ENCODE measurements around the gene GIMAP5.

The GIMAP5 gene

GRCh38 chr7:150733482-150734095 lies 3.6 kb upstream of the GIMAP5 start:
- H3K4me3 ChIP-seq (ENCODE audit: low read depth, low read length), result no peak overlapping the region
- no peak for DNase-seq (ENCODE audit: low read depth)

- H3K4me3 ChIP-seq (ENCODE audit: low read depth, low read length), result no peak overlapping the region
- DNase-seq (ENCODE audit: low read depth), result no peak
Measured at GRCh38 chr7:150734254-150734653, 3.0 kb upstream of the GIMAP5 start.

GRCh38 chr7:150735596-150736358 lies 1.4 kb upstream of the GIMAP5 start:
- no peak for DNase-seq (ENCODE audit: low read depth)
- H3K4me3 ChIP-seq (ENCODE audit: low read depth, low read length), result no peak overlapping the region

- no peak for DNase-seq (ENCODE audit: low read depth)
Measured at GRCh38 chr7:150736864-150737263, 354 bp upstream of the GIMAP5 start.

GRCh38 chr7:150738092-150738491 lies 874 bp downstream of the GIMAP5 start:
- DNase-seq (ENCODE audit: low read depth), result no peak
- H3K4me3 ChIP-seq (ENCODE audit: low read depth, low read length), result no peak overlapping the region

More at GRCh38 chr7:150736864-150737263, 354 bp upstream of the GIMAP5 start:
- H3K4me3 ChIP-seq (ENCODE audit: low read depth, low read length), result no peak overlapping the region

GRCh38 chr7:150738591-150739001 lies 1.4 kb downstream of the GIMAP5 start:
- H3K4me3 ChIP-seq (ENCODE audit: low read depth, low read length), result no peak overlapping the region
- no peak for DNase-seq (ENCODE audit: low read depth)

- H3K4me3 ChIP-seq (ENCODE audit: low read depth, low read length), result no peak overlapping the region
- no peak for DNase-seq (ENCODE audit: low read depth)
Measured at GRCh38 chr7:150739033-150739432, 1.8 kb downstream of the GIMAP5 start.

- no peak overlapping the region for H3K4me3 ChIP-seq (ENCODE audit: low read depth, low read length)
- no peak for DNase-seq (ENCODE audit: low read depth)
Measured at GRCh38 chr7:150740053-150740452, 2.8 kb downstream of the GIMAP5 start.

GRCh38 chr7:150742286-150742968 lies 5.2 kb downstream of the GIMAP5 start:
- no peak for DNase-seq (ENCODE audit: low read depth)
- no peak overlapping the region for H3K4me3 ChIP-seq (ENCODE audit: low read depth, low read length)

GRCh38 chr7:150744041-150744656 lies 6.9 kb downstream of the GIMAP5 start:
- no peak overlapping the region for H3K4me3 ChIP-seq (ENCODE audit: low read depth, low read length)

GRCh38 chr7:150745086-150745485 lies 7.9 kb downstream of the GIMAP5 start:
- no peak for DNase-seq (ENCODE audit: low read depth)
- no peak overlapping the region for H3K4me3 ChIP-seq (ENCODE audit: low read depth, low read length)

More at GRCh38 chr7:150744041-150744656, 6.9 kb downstream of the GIMAP5 start:
- DNase-seq (ENCODE audit: low read depth), result no peak

- no peak for DNase-seq (ENCODE audit: low read depth)
- no peak overlapping the region for H3K4me3 ChIP-seq (ENCODE audit: low read depth, low read length)
Measured at GRCh38 chr7:150745876-150746275, 8.7 kb downstream of the GIMAP5 start.

GRCh38 chr7:150746921-150747320 lies 9.7 kb downstream of the GIMAP5 start:
- no peak for DNase-seq (ENCODE audit: low read depth)
- no peak overlapping the region for H3K4me3 ChIP-seq (ENCODE audit: low read depth, low read length)

GRCh38 chr7:150748376-150748775 lies 11.2 kb downstream of the GIMAP5 start:
- DNase-seq (ENCODE audit: low read depth), result no peak
- H3K4me3 ChIP-seq (ENCODE audit: low read depth, low read length), result no peak overlapping the region

- no peak for DNase-seq (ENCODE audit: low read depth)
- H3K4me3 ChIP-seq (ENCODE audit: low read depth, low read length), result no peak overlapping the region
Measured at GRCh38 chr7:150751702-150752101, 14.5 kb downstream of the GIMAP5 start.

GRCh38 chr7:150753239-150753638 lies 16.0 kb downstream of the GIMAP5 start:
- no peak for DNase-seq (ENCODE audit: low read depth)
- no peak overlapping the region for H3K4me3 ChIP-seq (ENCODE audit: low read depth, low read length)

- peak; percentile 32 for DNase-seq (ENCODE audit: low read depth)
- no peak overlapping the region for H3K4me3 ChIP-seq (ENCODE audit: low read depth, low read length)
Measured at GRCh38 chr7:150753826-150754603, 16.8 kb downstream of the GIMAP5 start.

- DNase-seq (ENCODE audit: low read depth), result no peak
- no peak overlapping the region for H3K4me3 ChIP-seq (ENCODE audit: low read depth, low read length)
Measured at GRCh38 chr7:150754951-150755350, 17.7 kb downstream of the GIMAP5 start.

GRCh38 chr7:150755473-150756099 lies 18.4 kb downstream of the GIMAP5 start:
- DNase-seq (ENCODE audit: low read depth), result no peak

More at GRCh38 chr7:150755473-150756099, 18.4 kb downstream of the GIMAP5 start:
- H3K4me3 ChIP-seq (ENCODE audit: low read depth, low read length), result no peak overlapping the region
